ENCODE measurements around the gene EIF4G2. TPM values are rescaled to one million over a fixed set of nuclear protein-coding genes. Genes with fewer than 3 reads are reported as not detected.

Gene EIF4G2
- total and polyA plus RNA-seq, 2 of the 8 experiments (the other 6 are each of a cell fraction or from before 2014, with no cell fraction given) = 438 to 964 TPM

DNA sequence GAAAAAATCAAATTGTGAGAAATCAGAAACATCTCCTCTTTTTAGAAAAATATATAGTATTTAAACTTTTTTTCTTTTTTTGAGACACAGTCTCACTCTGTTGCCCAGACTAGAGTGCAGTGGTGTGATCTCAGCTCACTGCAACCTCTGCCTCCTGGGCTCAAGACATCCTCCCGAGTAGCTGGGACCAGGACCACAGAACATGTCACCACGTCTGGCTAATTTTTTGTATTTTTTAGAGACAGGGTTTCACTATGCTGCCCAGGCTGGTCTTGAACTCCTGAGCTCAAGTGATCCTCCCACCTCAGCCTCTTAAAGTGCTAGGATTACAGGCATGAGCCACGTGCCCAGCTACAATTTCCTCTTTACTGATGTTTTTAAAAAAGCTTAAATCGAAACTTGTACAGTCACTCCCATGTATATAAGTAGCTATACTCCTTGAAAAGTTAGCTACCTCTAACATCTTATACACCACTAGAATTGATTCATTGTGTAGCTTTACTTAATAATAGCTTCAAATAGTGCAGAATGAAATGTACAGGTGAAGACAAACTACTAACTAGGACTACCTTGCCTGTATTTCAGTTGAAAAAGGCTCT is 10.3 kb downstream of the EIF4G2 start (continued):
- TF ChIP-seq MAFK (IDR thresholded peaks at IDR 0.05; ENCODE audit: low read depth, low read length) = no peak
- no peak for TF ChIP-seq TAF1 (IDR thresholded peaks at IDR 0.05; ENCODE audit: low read depth, low read length)
- TF ChIP-seq HDAC2 (IDR thresholded peaks at IDR 0.05; ENCODE audit: borderline replicate concordance in 1 of 2, low read depth in 2 of 2, low read length in 2 of 2) = no peak

All from H1 (cell line).